Central memory CD8-positive, alpha-beta T cell (primary cell): ENCODE measurements around the gene POLA1.

ENCODE experiments used
- ATAC-seq: fragments of 150-1000 bp; cut with Tn5 transposase; replicated peaks from 2 replicates; pipeline ENCODE4 v1.10.0; 2022; ENCODE audit warnings: mild to moderate bottlenecking, moderate FRiP score, moderate number of reproducible peaks; ENCODE audit not compliant: poor library complexity, severe bottlenecking; ENCODE audit errors: extremely low read depth
- DNase-seq, 2 donors: peaks; one replicate each; pipeline ENCODE4 v3.0.0; 2021; ENCODE audit warnings: low spot score in 2 of 2
- H3K27ac Mint-ChIP-seq: one replicate; pipeline ENCODE4 v1.8.0; 2022; ENCODE audit warnings: low read depth, mild to moderate bottlenecking, moderate library complexity, mixed read lengths
- H3K27me3 Mint-ChIP-seq: one replicate; pipeline ENCODE4 v1.8.0; 2022; ENCODE audit warnings: mixed read lengths
- H3K36me3 Mint-ChIP-seq: one replicate; pipeline ENCODE4 v1.8.0; 2022; ENCODE audit warnings: mild to moderate bottlenecking, moderate library complexity, mixed read lengths; ENCODE audit not compliant: insufficient read depth
- H3K4me1 Mint-ChIP-seq: one replicate; pipeline ENCODE4 v1.8.0; 2022; ENCODE audit warnings: mixed read lengths
- H3K4me3 Mint-ChIP-seq: one replicate; pipeline ENCODE4 v1.8.0; 2022; ENCODE audit warnings: mild to moderate bottlenecking, moderate library complexity, mixed read lengths
- H3K9me3 Mint-ChIP-seq: one replicate; pipeline ENCODE4 v1.8.0; 2022; ENCODE audit warnings: mixed read lengths

The POLA1 gene

GRCh38 chrX:25004040-25004439 is 310.3 kb downstream of the POLA1 start:
- DNase-seq (no peak), ATAC-seq (no peak)
- Mint-ChIP-seq H3K4me1 (peaks cover 19% of the 10 kb centered on the region), H3K27ac (no peak overlapping the region), H3K27me3 (peaks cover 56% of the 10 kb centered on the region), H3K4me3 (peak overlapping the region; percentile 16), H3K36me3 (peaks cover 7% of the 10 kb centered on the region), H3K9me3 (no peaks in the 10 kb centered on the region)

GRCh38 chrX:25004485-25005032 is 310.8 kb downstream of the POLA1 start:
- Mint-ChIP-seq H3K9me3 (no peaks in the 10 kb centered on the region), H3K36me3 (peaks cover 7% of the 10 kb centered on the region), H3K27me3 (peaks cover 61% of the 10 kb centered on the region), H3K4me1 (peaks cover 19% of the 10 kb centered on the region), H3K4me3 (no peak overlapping the region), H3K27ac (no peak overlapping the region)
- DNase-seq: no peak
- ATAC-seq: no peak

- peaks cover 19% of the 10 kb centered on the region for H3K4me1 Mint-ChIP-seq
- ATAC-seq (no peak), DNase-seq (no peak)
- H3K27me3 Mint-ChIP-seq: peaks cover 65% of the 10 kb centered on the region
- no peak overlapping the region for H3K4me3 Mint-ChIP-seq
- H3K27ac Mint-ChIP-seq: no peak overlapping the region
- H3K9me3 Mint-ChIP-seq: no peaks in the 10 kb centered on the region
- peaks cover 7% of the 10 kb centered on the region for H3K36me3 Mint-ChIP-seq
These were observed 311.3 kb downstream of the POLA1 start for GRCh38 chrX:25005034-25005381.

GRCh38 chrX:25005382-25006185 is 311.9 kb downstream of the POLA1 start:
- Mint-ChIP-seq H3K4me3 (peak overlapping the region; percentile 2), H3K36me3 (peaks cover 7% of the 10 kb centered on the region), H3K27me3 (peaks cover 71% of the 10 kb centered on the region), H3K9me3 (no peaks in the 10 kb centered on the region), H3K27ac (no peak overlapping the region), H3K4me1 (peaks cover 19% of the 10 kb centered on the region)
- DNase-seq: no peak
- no peak for ATAC-seq

- Mint-ChIP-seq H3K9me3 (no peaks in the 10 kb centered on the region), H3K27ac (no peak overlapping the region), H3K4me3 (peak overlapping the region; percentile 2), H3K36me3 (peaks cover 5% of the 10 kb centered on the region), H3K4me1 (peaks cover 19% of the 10 kb centered on the region), H3K27me3 (peaks cover 74% of the 10 kb centered on the region)
- DNase-seq (no peak), ATAC-seq (no peak)
These were observed 312.9 kb downstream of the POLA1 start for GRCh38 chrX:25006586-25007058.

GRCh38 chrX:25007059-25008053 is 313.6 kb downstream of the POLA1 start:
- Mint-ChIP-seq H3K4me3 (no peak overlapping the region), H3K4me1 (peaks cover 19% of the 10 kb centered on the region), H3K9me3 (no peaks in the 10 kb centered on the region), H3K27ac (no peak overlapping the region), H3K27me3 (peaks cover 77% of the 10 kb centered on the region), H3K36me3 (peaks cover 6% of the 10 kb centered on the region)
- no peak for ATAC-seq
- DNase-seq: no peak

- Mint-ChIP-seq H3K27me3 (peaks cover 68% of the 10 kb centered on the region), H3K27ac (no peak overlapping the region), H3K36me3 (peaks cover 8% of the 10 kb centered on the region), H3K4me1 (peaks cover 16% of the 10 kb centered on the region), H3K4me3 (no peak overlapping the region), H3K9me3 (no peaks in the 10 kb centered on the region)
- DNase-seq (no peak), ATAC-seq (no peak)
These were observed 315.7 kb downstream of the POLA1 start for GRCh38 chrX:25009407-25009806.

- H3K27me3 Mint-ChIP-seq: peaks cover 66% of the 10 kb centered on the region
- H3K36me3 Mint-ChIP-seq: peaks cover 8% of the 10 kb centered on the region
- no peaks in the 10 kb centered on the region for H3K9me3 Mint-ChIP-seq
- peaks cover 13% of the 10 kb centered on the region for H3K4me1 Mint-ChIP-seq
- H3K4me3 Mint-ChIP-seq: no peak overlapping the region
- no peak for ATAC-seq
- no peak for DNase-seq
- no peak overlapping the region for H3K27ac Mint-ChIP-seq
These were observed 317.3 kb downstream of the POLA1 start for GRCh38 chrX:25010784-25011588.

- DNase-seq (no peak), ATAC-seq (no peak)
- Mint-ChIP-seq H3K27ac (peak overlapping the region; percentile 25), H3K4me3 (peak overlapping the region; percentile 79), H3K27me3 (peaks cover 66% of the 10 kb centered on the region), H3K36me3 (peaks cover 5% of the 10 kb centered on the region), H3K4me1 (peaks cover 7% of the 10 kb centered on the region), H3K9me3 (no peaks in the 10 kb centered on the region)
These were observed 318.1 kb downstream of the POLA1 start for GRCh38 chrX:25011589-25012432.

GRCh38 chrX:25012433-25012735 is 318.7 kb downstream of the POLA1 start:
- peak overlapping the region; percentile 79 for H3K4me3 Mint-ChIP-seq
- peaks cover 7% of the 10 kb centered on the region for H3K4me1 Mint-ChIP-seq
- peaks cover 69% of the 10 kb centered on the region for H3K27me3 Mint-ChIP-seq
- ATAC-seq (no peak), DNase-seq (no peak)
- no peak overlapping the region for H3K27ac Mint-ChIP-seq
- H3K36me3 Mint-ChIP-seq: peaks cover 3% of the 10 kb centered on the region
- no peaks in the 10 kb centered on the region for H3K9me3 Mint-ChIP-seq

GRCh38 chrX:25012793-25013631 is 319.3 kb downstream of the POLA1 start:
- Mint-ChIP-seq H3K27ac (no peak overlapping the region), H3K4me1 (peaks cover 7% of the 10 kb centered on the region), H3K4me3 (peak overlapping the region; percentile 79), H3K36me3 (peaks cover 3% of the 10 kb centered on the region), H3K27me3 (peaks cover 69% of the 10 kb centered on the region), H3K9me3 (no peaks in the 10 kb centered on the region)
- DNase-seq: no peak
- ATAC-seq: peak; percentile 32
